ENCODE measurements around the gene MAN2B2. TPM values are rescaled to one million over a fixed set of nuclear protein-coding genes. Genes with fewer than 3 reads are reported as not detected.

MAN2B2 gene
- total RNA-seq, 1 experiment from 2014 or later, result 27.8 TPM

GRCh38 chr4:6602289-6602688 is 27.3 kb downstream of the MAN2B2 start:
- Histone ChIP-seq H3K27me3 (ENCODE audit: insufficient read depth, low read depth) (no peaks in the 10 kb centered on the region), H3F3A (ENCODE audit: insufficient read depth, low read depth) (no peaks in the 10 kb centered on the region), H3K9me3 (ENCODE audit: insufficient read depth, low read depth) (no peaks in the 10 kb centered on the region), H3K9me2 (ENCODE audit: insufficient read depth) (no peaks in the 10 kb centered on the region), H3K4me1 (replicated peaks; ENCODE audit: insufficient read depth) (no peaks in the 10 kb centered on the region), H3K79me2 (ENCODE audit: low read depth) (no peaks in the 10 kb centered on the region), H3K36me3 (ENCODE audit: low read depth) (no peaks in the 10 kb centered on the region), H2AFZ (no peak overlapping the region), H3K4me3 (no peak overlapping the region), H4K20me1 (ENCODE audit: insufficient read depth) (no peaks in the 10 kb centered on the region), H3K4me2 (no peak overlapping the region), H3K27ac (no peak overlapping the region)
- CTCF ChIA-PET, result interaction anchor here (0.7 kb wide), 1 partner anchor 24 kb away, joined by 4 read pairs; no protein-coding TSS in a partner anchor
- intact Hi-C loops (cut with micrococcal nuclease; ENCODE audit: unreplicated experiment), result no loop called here
- no TSS peak for BruUV-seq (replicated peaks)
- TF ChIP-seq EZH2 (IDR thresholded peaks at IDR 0.05; ENCODE audit: low read depth) (no peak), CTCF (conservative IDR thresholded peaks at IDR 0.05) (no peak)
- no peak for DNase-seq
- POLR2A ChIA-PET (ENCODE audit: unreplicated experiment), result no interaction called here

GRCh38 chr4:6603128-6603527 is 28.1 kb downstream of the MAN2B2 start:
- POLR2A ChIA-PET (ENCODE audit: unreplicated experiment), result no interaction called here
- intact Hi-C loops (cut with micrococcal nuclease; ENCODE audit: unreplicated experiment), result no loop called here
- no peak for DNase-seq
- no peak overlapping the region for H3K4me3 ChIP-seq
- no peaks in the 10 kb centered on the region for H3K79me2 ChIP-seq (ENCODE audit: low read depth)
- H3K4me2 ChIP-seq, result no peak overlapping the region
- CTCF ChIA-PET, result interaction anchor here (0.7 kb wide), 1 partner anchor 23 kb away, joined by 4 read pairs; no protein-coding TSS in a partner anchor
- no peaks in the 10 kb centered on the region for H3K9me2 ChIP-seq (ENCODE audit: insufficient read depth)
- no peaks in the 10 kb centered on the region for H3K27me3 ChIP-seq (ENCODE audit: insufficient read depth, low read depth)
- no peak for TF ChIP-seq CTCF (conservative IDR thresholded peaks at IDR 0.05)
- no peak for TF ChIP-seq EZH2 (IDR thresholded peaks at IDR 0.05; ENCODE audit: low read depth)
- no peaks in the 10 kb centered on the region for H3K4me1 ChIP-seq (replicated peaks; ENCODE audit: insufficient read depth)
- H3K9me3 ChIP-seq (ENCODE audit: insufficient read depth, low read depth), result no peaks in the 10 kb centered on the region
- no peaks in the 10 kb centered on the region for H4K20me1 ChIP-seq (ENCODE audit: insufficient read depth)
- no peak overlapping the region for H2AFZ ChIP-seq
- H3K27ac ChIP-seq, result no peak overlapping the region
- H3K36me3 ChIP-seq (ENCODE audit: low read depth), result no peaks in the 10 kb centered on the region
- no peaks in the 10 kb centered on the region for H3F3A ChIP-seq (ENCODE audit: insufficient read depth, low read depth)
- no TSS peak for BruUV-seq (replicated peaks)

- ChIA-PET POLR2A (ENCODE audit: unreplicated experiment) (no interaction called here), CTCF (no interaction called here)
- Histone ChIP-seq H3F3A (ENCODE audit: insufficient read depth, low read depth) (no peaks in the 10 kb centered on the region), H3K9me3 (ENCODE audit: insufficient read depth, low read depth) (no peaks in the 10 kb centered on the region), H3K79me2 (ENCODE audit: low read depth) (no peaks in the 10 kb centered on the region), H3K4me2 (no peak overlapping the region), H4K20me1 (ENCODE audit: insufficient read depth) (no peaks in the 10 kb centered on the region), H3K27me3 (ENCODE audit: insufficient read depth, low read depth) (no peaks in the 10 kb centered on the region), H3K4me1 (replicated peaks; ENCODE audit: insufficient read depth) (no peaks in the 10 kb centered on the region), H3K36me3 (ENCODE audit: low read depth) (no peaks in the 10 kb centered on the region), H2AFZ (no peak overlapping the region), H3K9me2 (ENCODE audit: insufficient read depth) (no peaks in the 10 kb centered on the region), H3K4me3 (no peak overlapping the region), H3K27ac (no peak overlapping the region)
- BruUV-seq (replicated peaks), result no TSS peak
- intact Hi-C loops (cut with micrococcal nuclease; ENCODE audit: unreplicated experiment), result no loop called here
- TF ChIP-seq CTCF (conservative IDR thresholded peaks at IDR 0.05), result no peak
- DNase-seq, result no peak
These were observed 30.1 kb downstream of the MAN2B2 start for GRCh38 chr4:6605114-6605513.

Measured in PC-9 (cell line).